ENCODE data around the gene RIN3.

- TF ChIP-seq CTCF (IDR thresholded peaks at IDR 0.05) (no peak), POLR2A (IDR thresholded peaks at IDR 0.05) (no peak)
These were observed 188.2 kb downstream of the RIN3 start for GRCh38 chr14:92701826-92702225.

Data from prostate gland (tissue), 2 donors.